ENCODE measurements around the gene UTP4. TPM values are rescaled to one million over a fixed set of nuclear protein-coding genes. Genes with fewer than 3 reads are reported as not detected.

Gene UTP4
- polyA plus RNA-seq, 1 donor = 27.1 TPM

GRCh38 chr16:69094501-69094900 is 37.9 kb upstream of the UTP4 start:
- Histone ChIP-seq H3K4me3 (ENCODE audit: low read length) (no peak overlapping the region), H3K27me3 (ENCODE audit: control insufficient read depth, insufficient read depth, low read length) (no peaks in the 10 kb centered on the region)
- 83% methylated on average over 2 of the region's 5 CpGs for WGBS (ENCODE audit: insufficient coverage, low lambda C conversion rate)

GRCh38 chr16:69095193-69095592 is 37.3 kb upstream of the UTP4 start:
- Histone ChIP-seq H3K4me3 (ENCODE audit: low read length) (no peak overlapping the region), H3K27ac (ENCODE audit: low read length) (no peak overlapping the region), H3K27me3 (ENCODE audit: control insufficient read depth, insufficient read depth, low read length) (no peaks in the 10 kb centered on the region), H3K36me3 (ENCODE audit: control insufficient read depth, insufficient read depth, low read length) (no peaks in the 10 kb centered on the region), H3K4me1 (ENCODE audit: control insufficient read depth, insufficient read depth, low read length) (no peaks in the 10 kb centered on the region), H3K9me3 (ENCODE audit: control insufficient read depth, low read depth, low read length) (no peaks in the 10 kb centered on the region)
- DNase-seq = no peak
- no CpG with 5 or more reads among the region's 6 CpGs for WGBS (ENCODE audit: insufficient coverage, low lambda C conversion rate)

More at GRCh38 chr16:69094501-69094900, 37.9 kb upstream of the UTP4 start:
- no peak overlapping the region for H3K27ac ChIP-seq (ENCODE audit: low read length)
- no peak for DNase-seq
- peaks cover 4% of the 10 kb centered on the region for H3K4me1 ChIP-seq (ENCODE audit: control insufficient read depth, insufficient read depth, low read length)
- H3K36me3 ChIP-seq (ENCODE audit: control insufficient read depth, insufficient read depth, low read length) = no peaks in the 10 kb centered on the region
- no peaks in the 10 kb centered on the region for H3K9me3 ChIP-seq (ENCODE audit: control insufficient read depth, low read depth, low read length)

DNA sequence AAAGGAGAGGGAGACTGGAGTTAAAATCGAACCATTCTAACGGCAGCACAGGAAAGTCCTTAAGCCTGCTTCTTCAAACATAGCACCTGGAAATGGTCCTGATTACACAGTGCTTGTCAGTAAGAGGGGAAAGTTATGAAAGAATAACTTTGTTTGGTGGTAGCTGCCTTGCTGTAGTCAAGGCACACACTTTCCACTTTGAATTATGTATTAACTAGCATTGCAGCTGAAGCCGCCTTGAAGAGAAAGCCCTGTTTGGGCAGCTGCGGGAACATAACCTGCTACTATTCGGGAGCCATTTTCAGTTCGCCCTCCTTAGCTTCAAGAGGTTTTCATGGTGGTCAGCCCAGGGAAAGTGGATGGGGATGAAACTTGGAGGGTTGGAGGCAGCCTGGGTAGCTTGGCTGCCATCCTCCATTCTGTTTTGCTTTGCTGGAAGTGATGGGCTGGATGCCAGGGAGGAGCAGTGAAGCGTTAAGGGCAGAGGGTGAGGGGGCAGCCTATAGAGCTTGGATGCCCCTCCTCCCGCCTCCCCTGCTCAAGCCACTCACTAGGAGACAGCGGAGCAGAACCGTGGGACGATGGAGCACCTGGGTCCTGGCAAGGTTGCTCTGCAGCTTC is 32.3 kb upstream of the UTP4 start:
- Histone ChIP-seq H3K9me3 (ENCODE audit: control insufficient read depth, low read depth, low read length) (no peaks in the 10 kb centered on the region), H3K4me1 (ENCODE audit: control insufficient read depth, insufficient read depth, low read length) (peaks cover 7% of the 10 kb centered on the region), H3K27me3 (ENCODE audit: control insufficient read depth, insufficient read depth, low read length) (peaks cover 3% of the 10 kb centered on the region), H3K4me3 (ENCODE audit: low read length) (no peak overlapping the region), H3K36me3 (ENCODE audit: control insufficient read depth, insufficient read depth, low read length) (no peaks in the 10 kb centered on the region), H3K27ac (ENCODE audit: low read length) (no peak overlapping the region)
- DNase-seq = no peak
- WGBS (ENCODE audit: insufficient coverage, low lambda C conversion rate) = no CpG with 5 or more reads among the region's 11 CpGs

- H3K27ac ChIP-seq (ENCODE audit: low read length) = no peak within 1 kb of the TSS
Observed at GRCh38 chr16:69105501-69106361, 26.7 kb upstream of the UTP4 start, which contains the start of gene HAS3. Gene HAS3, plus strand, starts transcription at chr16:69105653. Its CDS starts 3,743 bp downstream, at chr16:69109396.

GRCh38 chr16:69106491-69107315 is 25.7 kb upstream of the UTP4 start:
- Histone ChIP-seq H3K27me3 (ENCODE audit: control insufficient read depth, insufficient read depth, low read length) (peaks cover 37% of the 10 kb centered on the region), H3K4me3 (ENCODE audit: low read length) (peak overlapping the region; percentile 32), H3K27ac (ENCODE audit: low read length) (no peak overlapping the region), H3K4me1 (ENCODE audit: control insufficient read depth, insufficient read depth, low read length) (peaks cover 27% of the 10 kb centered on the region), H3K36me3 (ENCODE audit: control insufficient read depth, insufficient read depth, low read length) (peaks cover 5% of the 10 kb centered on the region), H3K9me3 (ENCODE audit: control insufficient read depth, low read depth, low read length) (no peaks in the 10 kb centered on the region)
- DNase-seq = peak in 1 of 2 donors; percentile 24
- WGBS (ENCODE audit: insufficient coverage, low lambda C conversion rate) = no CpG with 5 or more reads among the region's 55 CpGs

More at GRCh38 chr16:69105501-69106361, 26.7 kb upstream of the UTP4 start, which contains the start of gene HAS3:
- DNase-seq = peak; percentile 34 to 74
- WGBS (ENCODE audit: insufficient coverage, low lambda C conversion rate) = no CpG with 5 or more reads among the region's 80 CpGs
- Histone ChIP-seq H3K9me3 (ENCODE audit: control insufficient read depth, low read depth, low read length) (no peaks in the 10 kb centered on the region), H3K27me3 (ENCODE audit: control insufficient read depth, insufficient read depth, low read length) (peaks cover 37% of the 10 kb centered on the region), H3K4me1 (ENCODE audit: control insufficient read depth, insufficient read depth, low read length) (peaks cover 27% of the 10 kb centered on the region), H3K36me3 (ENCODE audit: control insufficient read depth, insufficient read depth, low read length) (peaks cover 5% of the 10 kb centered on the region), H3K4me3 (ENCODE audit: low read length) (peak within 1 kb of the TSS; percentile 32)

DNA sequence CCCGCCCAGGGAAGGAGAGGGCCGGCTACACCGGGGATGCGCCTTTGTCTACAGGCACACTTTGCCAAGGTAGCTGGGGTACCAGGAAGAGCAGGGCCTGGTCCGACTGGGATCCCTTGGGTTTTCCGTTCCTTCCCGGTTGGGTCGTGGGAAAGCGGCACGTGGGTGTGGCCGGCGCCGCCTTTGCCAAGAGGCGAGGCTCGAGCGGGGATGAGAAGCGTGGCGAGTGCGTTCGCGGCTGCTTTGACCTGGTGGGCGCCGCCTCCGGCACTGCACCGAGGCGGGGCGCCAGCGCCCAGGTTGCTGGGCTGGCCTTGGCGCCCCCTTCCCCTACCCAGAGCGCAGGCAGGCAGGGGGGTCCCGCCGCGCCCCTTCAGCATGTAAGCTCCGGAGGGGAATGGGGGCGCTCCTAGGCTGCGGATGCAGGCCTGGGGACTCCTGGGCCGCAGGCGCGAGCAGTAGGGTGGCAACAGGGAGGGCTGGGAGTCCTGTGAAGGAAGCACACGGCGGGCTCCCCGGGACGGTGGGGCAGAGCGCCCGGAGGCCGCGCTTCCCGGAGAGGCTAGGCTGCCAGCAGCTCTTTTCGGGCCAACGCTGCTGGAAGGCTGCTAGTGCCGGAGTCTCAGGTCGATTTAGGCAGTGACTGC is 25.0 kb upstream of the UTP4 start:
- peaks cover 21% of the 10 kb centered on the region for H3K4me1 ChIP-seq (ENCODE audit: control insufficient read depth, insufficient read depth, low read length)
- no peaks in the 10 kb centered on the region for H3K9me3 ChIP-seq (ENCODE audit: control insufficient read depth, low read depth, low read length)
- no CpG with 5 or more reads among the region's 52 CpGs for WGBS (ENCODE audit: insufficient coverage, low lambda C conversion rate)
- H3K27me3 ChIP-seq (ENCODE audit: control insufficient read depth, insufficient read depth, low read length) = peaks cover 37% of the 10 kb centered on the region
- H3K27ac ChIP-seq (ENCODE audit: low read length) = no peak overlapping the region
- peaks cover 5% of the 10 kb centered on the region for H3K36me3 ChIP-seq (ENCODE audit: control insufficient read depth, insufficient read depth, low read length)
- H3K4me3 ChIP-seq (ENCODE audit: low read length) = peak overlapping the region; percentile 32
- peak in 1 of 2 donors; percentile 35 for DNase-seq

- peaks cover 21% of the 10 kb centered on the region for H3K4me1 ChIP-seq (ENCODE audit: control insufficient read depth, insufficient read depth, low read length)
- no peak overlapping the region for H3K4me3 ChIP-seq (ENCODE audit: low read length)
- DNase-seq = no peak
- peaks cover 37% of the 10 kb centered on the region for H3K27me3 ChIP-seq (ENCODE audit: control insufficient read depth, insufficient read depth, low read length)
- H3K9me3 ChIP-seq (ENCODE audit: control insufficient read depth, low read depth, low read length) = no peaks in the 10 kb centered on the region
- no CpG with 5 or more reads among the region's 9 CpGs for WGBS (ENCODE audit: insufficient coverage, low lambda C conversion rate)
- H3K27ac ChIP-seq (ENCODE audit: low read length) = no peak overlapping the region
- peaks cover 5% of the 10 kb centered on the region for H3K36me3 ChIP-seq (ENCODE audit: control insufficient read depth, insufficient read depth, low read length)
Observed at GRCh38 chr16:69108064-69108904, 24.2 kb upstream of the UTP4 start.

DNA sequence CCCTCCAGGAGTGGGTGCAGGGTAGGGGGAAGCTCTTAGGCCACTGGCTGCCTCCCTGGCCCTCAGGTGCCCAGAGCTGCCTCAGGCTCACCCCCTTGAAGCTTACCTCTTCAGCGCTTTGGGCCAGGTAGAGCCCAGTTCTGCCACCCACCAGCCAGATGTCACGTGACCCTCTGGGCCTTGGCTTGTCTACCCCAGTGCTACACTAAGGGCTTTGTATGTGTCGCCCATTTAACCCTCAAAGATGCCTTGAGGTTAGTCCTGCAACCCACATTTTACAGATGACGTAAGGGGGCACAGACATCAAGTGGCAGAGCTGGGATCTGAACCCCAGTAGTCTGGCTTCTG is 23.6 kb upstream of the UTP4 start:
- Histone ChIP-seq H3K9me3 (ENCODE audit: control insufficient read depth, low read depth, low read length) (no peaks in the 10 kb centered on the region), H3K4me1 (ENCODE audit: control insufficient read depth, insufficient read depth, low read length) (peaks cover 21% of the 10 kb centered on the region), H3K27ac (ENCODE audit: low read length) (no peak overlapping the region), H3K4me3 (ENCODE audit: low read length) (no peak overlapping the region), H3K36me3 (ENCODE audit: control insufficient read depth, insufficient read depth, low read length) (peaks cover 6% of the 10 kb centered on the region), H3K27me3 (ENCODE audit: control insufficient read depth, insufficient read depth, low read length) (peaks cover 37% of the 10 kb centered on the region)
- no peak for DNase-seq
- no CpG with 5 or more reads among the region's 4 CpGs for WGBS (ENCODE audit: insufficient coverage, low lambda C conversion rate)

DNA sequence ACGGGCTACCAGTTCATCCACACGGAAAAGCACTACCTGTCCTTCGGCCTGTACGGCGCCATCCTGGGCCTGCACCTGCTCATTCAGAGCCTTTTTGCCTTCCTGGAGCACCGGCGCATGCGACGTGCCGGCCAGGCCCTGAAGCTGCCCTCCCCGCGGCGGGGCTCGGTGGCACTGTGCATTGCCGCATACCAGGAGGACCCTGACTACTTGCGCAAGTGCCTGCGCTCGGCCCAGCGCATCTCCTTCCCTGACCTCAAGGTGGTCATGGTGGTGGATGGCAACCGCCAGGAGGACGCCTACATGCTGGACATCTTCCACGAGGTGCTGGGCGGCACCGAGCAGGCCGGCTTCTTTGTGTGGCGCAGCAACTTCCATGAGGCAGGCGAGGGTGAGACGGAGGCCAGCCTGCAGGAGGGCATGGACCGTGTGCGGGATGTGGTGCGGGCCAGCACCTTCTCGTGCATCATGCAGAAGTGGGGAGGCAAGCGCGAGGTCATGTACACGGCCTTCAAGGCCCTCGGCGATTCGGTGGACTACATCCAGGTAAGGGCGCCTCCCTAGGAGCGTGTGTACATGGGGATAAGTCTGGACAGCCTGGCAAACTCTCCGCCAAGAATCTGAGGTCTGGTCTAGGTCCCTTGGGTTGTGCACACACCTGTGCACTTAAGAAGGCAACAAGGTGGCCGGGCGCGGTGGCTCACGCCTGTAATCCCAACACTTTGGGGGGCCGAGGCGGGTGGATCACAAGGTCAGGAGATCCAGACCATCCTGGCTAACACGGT is 22.8 kb upstream of the UTP4 start:
- Histone ChIP-seq H3K9me3 (ENCODE audit: control insufficient read depth, low read depth, low read length) (no peaks in the 10 kb centered on the region), H3K4me3 (ENCODE audit: low read length) (no peak overlapping the region), H3K4me1 (ENCODE audit: control insufficient read depth, insufficient read depth, low read length) (peaks cover 21% of the 10 kb centered on the region), H3K27ac (ENCODE audit: low read length) (no peak overlapping the region), H3K36me3 (ENCODE audit: control insufficient read depth, insufficient read depth, low read length) (peaks cover 14% of the 10 kb centered on the region), H3K27me3 (ENCODE audit: control insufficient read depth, insufficient read depth, low read length) (peaks cover 37% of the 10 kb centered on the region)
- WGBS (ENCODE audit: insufficient coverage, low lambda C conversion rate) = no CpG with 5 or more reads among the region's 48 CpGs
- DNase-seq = no peak

All from large intestine (tissue), 3 donors.